HepG2 (cell line): ENCODE results near the gene GPER1. TPM values are rescaled to one million over a fixed set of nuclear protein-coding genes. Genes with fewer than 3 reads are reported as not detected.

Source experiments
- JDP2 ChIP-seq: sonication (generic); formaldehyde crosslinking; IDR thresholded peaks from 2 replicates; pipeline ENCODE4 v1.8.1; 2022; ENCODE audit warnings: missing genetic modification reagents, borderline replicate concordance
- MTA1 ChIP-seq: sonication (generic); formaldehyde crosslinking; IDR thresholded peaks from 2 replicates; pipeline ENCODE4 v1.4.0; 2020; ENCODE audit warnings: missing genetic modification reagents, mild to moderate bottlenecking, borderline replicate concordance
- TAF15 ChIP-seq: fragments of 200-400 bp; formaldehyde crosslinking; IDR thresholded peaks from one replicate; pipeline ENCODE4 v1.6.1; 2018; ENCODE audit warnings: mild to moderate bottlenecking, low read depth, low read length; ENCODE audit not compliant: poor library complexity, severe bottlenecking
- ZNF383 ChIP-seq: sonication (generic); formaldehyde crosslinking; IDR thresholded peaks from 2 replicates; pipeline ENCODE4 v1.4.0; 2020; ENCODE audit warnings: missing genetic modification reagents, mild to moderate bottlenecking, borderline replicate concordance
- polyA plus RNA-seq, 8 experiments: library from polyadenylated mRNA; depleted of rRNA in 3 of 8; stranded (reverse) in 7 of 8; unstranded in 1 of 8; fragments of >200 nt; fragmentation: Illumina TruSeq in 4 of 8; extraction: Trizol in 4 of 8; gene quantifications; 2 replicates each; pipeline versions ENCODE4 v1.2.1 to v1.2.3, GENCODE V29; 2011 to 2016; ENCODE audit warnings: low read depth in 4 of 8, missing spikeins in 1 of 8, mixed read lengths in 1 of 8; ENCODE audit not compliant: insufficient read depth in 1 of 8
- total RNA-seq, 5 experiments: library from RNA; depleted of rRNA; stranded (reverse); fragments of >200 nt; fragmentation: Illumina TruSeq; extraction: Trizol; gene quantifications; 2 replicates each; pipeline ENCODE4 v1.2.3, GENCODE V29; 2016; ENCODE audit warnings: low read depth in 1 of 5
- TF ChIP-seq, protein P1 (sequence below): sonication (generic); formaldehyde crosslinking; IDR thresholded peaks from 2 replicates; pipeline ENCODE4 v1.5.1; 2020; ENCODE audit warnings: mild to moderate bottlenecking, missing genetic modification reagents, borderline replicate concordance
- TF ChIP-seq, protein P2 (sequence below): sonication (generic); formaldehyde crosslinking; IDR thresholded peaks from 2 replicates; pipeline ENCODE4 v1.4.0; 2020; ENCODE audit warnings: mild to moderate bottlenecking, missing genetic modification reagents

GPER1 gene
- total and polyA plus RNA-seq, 2 of the 13 experiments (the other 11 are each of a cell fraction or from before 2014, with no cell fraction given): 12.7 to 19.7 TPM

DNA sequence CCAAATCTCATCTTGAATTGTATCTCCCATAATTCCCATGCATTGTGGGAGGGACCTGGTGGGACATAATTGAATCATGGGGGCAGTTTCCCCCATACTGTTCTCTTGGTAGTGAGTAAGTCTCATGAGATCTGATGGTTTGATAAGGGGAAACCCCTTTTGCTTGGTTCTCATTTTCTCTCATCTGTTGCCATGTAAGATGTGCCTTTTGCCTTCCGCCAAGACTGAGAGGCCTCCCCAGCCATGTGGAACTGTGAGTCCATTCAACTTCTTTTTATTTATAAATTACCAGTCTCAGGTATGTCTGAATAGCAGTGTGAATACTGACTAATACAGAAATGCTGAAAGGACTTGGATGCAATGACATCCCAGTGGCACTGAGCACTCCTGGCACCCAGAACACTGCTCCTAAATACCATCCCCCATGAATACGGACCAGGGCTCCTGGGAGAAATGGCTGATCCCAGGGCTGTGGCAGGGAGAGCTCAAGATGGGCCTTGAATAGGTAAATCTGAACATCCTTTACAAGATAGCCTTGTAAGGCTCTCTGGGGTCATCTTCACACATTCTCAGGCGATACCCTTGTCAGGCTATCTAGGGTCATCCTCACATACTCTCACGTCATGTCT is 52.7 kb downstream of the GPER1 start (continued):
- TF ChIP-seq, protein P1, sequence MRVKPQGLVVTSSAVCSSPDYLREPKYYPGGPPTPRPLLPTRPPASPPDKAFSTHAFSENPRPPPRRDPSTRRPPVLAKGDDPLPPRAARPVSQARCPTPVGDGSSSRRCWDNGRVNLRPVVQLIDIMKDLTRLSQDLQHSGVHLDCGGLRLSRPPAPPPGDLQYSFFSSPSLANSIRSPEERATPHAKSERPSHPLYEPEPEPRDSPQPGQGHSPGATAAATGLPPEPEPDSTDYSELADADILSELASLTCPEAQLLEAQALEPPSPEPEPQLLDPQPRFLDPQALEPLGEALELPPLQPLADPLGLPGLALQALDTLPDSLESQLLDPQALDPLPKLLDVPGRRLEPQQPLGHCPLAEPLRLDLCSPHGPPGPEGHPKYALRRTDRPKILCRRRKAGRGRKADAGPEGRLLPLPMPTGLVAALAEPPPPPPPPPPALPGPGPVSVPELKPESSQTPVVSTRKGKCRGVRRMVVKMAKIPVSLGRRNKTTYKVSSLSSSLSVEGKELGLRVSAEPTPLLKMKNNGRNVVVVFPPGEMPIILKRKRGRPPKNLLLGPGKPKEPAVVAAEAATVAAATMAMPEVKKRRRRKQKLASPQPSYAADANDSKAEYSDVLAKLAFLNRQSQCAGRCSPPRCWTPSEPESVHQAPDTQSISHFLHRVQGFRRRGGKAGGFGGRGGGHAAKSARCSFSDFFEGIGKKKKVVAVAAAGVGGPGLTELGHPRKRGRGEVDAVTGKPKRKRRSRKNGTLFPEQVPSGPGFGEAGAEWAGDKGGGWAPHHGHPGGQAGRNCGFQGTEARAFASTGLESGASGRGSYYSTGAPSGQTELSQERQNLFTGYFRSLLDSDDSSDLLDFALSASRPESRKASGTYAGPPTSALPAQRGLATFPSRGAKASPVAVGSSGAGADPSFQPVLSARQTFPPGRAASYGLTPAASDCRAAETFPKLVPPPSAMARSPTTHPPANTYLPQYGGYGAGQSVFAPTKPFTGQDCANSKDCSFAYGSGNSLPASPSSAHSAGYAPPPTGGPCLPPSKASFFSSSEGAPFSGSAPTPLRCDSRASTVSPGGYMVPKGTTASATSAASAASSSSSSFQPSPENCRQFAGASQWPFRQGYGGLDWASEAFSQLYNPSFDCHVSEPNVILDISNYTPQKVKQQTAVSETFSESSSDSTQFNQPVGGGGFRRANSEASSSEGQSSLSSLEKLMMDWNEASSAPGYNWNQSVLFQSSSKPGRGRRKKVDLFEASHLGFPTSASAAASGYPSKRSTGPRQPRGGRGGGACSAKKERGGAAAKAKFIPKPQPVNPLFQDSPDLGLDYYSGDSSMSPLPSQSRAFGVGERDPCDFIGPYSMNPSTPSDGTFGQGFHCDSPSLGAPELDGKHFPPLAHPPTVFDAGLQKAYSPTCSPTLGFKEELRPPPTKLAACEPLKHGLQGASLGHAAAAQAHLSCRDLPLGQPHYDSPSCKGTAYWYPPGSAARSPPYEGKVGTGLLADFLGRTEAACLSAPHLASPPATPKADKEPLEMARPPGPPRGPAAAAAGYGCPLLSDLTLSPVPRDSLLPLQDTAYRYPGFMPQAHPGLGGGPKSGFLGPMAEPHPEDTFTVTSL (CRISPR knock-in tag): no peak
- TF ChIP-seq, protein P2, sequence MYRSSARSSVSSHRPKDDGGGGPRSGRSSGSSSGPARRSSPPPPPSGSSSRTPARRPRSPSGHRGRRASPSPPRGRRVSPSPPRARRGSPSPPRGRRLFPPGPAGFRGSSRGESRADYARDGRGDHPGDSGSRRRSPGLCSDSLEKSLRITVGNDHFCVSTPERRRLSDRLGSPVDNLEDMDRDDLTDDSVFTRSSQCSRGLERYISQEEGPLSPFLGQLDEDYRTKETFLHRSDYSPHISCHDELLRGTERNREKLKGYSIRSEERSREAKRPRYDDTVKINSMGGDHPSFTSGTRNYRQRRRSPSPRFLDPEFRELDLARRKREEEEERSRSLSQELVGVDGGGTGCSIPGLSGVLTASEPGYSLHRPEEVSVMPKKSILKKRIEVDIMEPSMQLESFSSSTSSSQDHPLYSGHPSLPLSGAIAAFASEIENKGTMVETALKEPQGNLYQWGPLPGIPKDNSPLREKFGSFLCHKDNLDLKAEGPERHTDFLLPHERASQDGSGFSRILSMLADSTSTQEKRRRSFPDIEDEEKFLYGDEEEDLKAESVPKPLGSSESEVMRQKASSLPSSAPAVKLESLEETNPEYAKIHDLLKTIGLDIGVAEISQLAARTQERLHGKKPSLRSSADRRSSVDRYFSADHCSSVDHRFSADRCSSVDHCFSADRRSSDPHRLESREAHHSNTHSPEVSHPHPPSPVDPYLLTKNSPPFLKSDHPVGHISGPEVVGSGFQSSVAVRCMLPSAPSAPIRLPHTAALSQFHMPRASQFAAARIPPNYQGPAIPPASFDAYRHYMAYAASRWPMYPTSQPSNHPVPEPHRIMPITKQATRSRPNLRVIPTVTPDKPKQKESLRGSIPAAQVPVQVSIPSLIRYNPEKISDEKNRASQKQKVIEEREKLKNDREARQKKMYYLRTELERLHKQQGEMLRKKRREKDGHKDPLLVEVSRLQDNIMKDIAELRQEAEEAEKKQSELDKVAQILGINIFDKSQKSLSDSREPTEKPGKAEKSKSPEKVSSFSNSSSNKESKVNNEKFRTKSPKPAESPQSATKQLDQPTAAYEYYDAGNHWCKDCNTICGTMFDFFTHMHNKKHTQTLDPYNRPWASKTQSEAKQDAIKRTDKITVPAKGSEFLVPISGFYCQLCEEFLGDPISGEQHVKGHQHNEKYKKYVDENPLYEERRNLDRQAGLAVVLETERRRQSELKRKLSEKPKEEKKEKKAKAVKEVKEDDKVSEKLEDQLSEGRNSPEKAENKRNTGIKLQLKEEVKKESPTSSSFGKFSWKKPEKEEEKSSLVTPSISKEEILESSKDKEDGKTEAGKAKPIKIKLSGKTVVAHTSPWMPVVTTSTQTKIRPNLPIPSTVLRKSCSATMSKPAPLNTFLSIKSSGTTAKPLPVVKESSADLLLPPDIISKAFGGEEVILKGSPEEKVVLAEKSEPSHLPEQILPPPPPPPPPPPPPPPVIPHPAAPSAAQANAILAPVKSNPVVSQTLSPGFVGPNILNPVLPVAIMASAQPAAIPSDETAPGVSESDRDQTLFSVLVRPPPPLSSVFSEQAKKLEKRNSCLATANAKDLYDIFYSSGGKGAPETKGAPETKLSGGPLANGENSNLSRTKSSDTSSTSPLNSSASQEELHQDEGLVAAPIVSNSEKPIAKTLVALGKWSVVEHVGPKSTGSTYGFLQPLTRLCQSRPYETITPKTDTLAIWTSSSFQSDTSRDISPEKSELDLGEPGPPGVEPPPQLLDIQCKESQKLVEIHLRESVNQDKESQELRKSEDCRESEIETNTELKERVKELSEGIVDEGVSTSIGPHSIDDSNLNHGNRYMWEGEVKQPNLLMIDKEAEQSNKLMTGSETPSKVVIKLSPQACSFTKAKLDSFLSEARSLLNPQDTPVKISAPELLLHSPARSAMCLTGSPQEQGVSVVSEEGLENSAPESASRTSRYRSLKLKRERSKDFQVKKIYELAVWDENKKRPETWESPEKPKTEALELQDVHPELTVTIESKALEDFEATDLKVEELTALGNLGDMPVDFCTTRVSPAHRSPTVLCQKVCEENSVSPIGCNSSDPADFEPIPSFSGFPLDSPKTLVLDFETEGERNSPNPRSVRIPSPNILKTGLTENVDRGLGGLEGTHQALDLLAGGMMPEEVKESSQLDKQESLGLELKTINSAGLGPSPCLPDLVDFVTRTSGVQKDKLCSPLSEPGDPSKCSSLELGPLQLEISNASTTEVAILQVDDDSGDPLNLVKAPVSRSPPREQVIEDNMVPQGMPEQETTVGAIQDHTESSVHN (CRISPR knock-in tag): no peak
- TF ChIP-seq MTA1 (no peak), ZNF383 (CRISPR knock-in tag) (no peak), JDP2 (CRISPR knock-in tag) (no peak), TAF15 (no peak)
